T-helper 22 cell (primary cell): ENCODE measurements around the gene BCAS3.

ENCODE experiments used
- DNase-seq: peaks from one replicate; pipeline ENCODE4 v3.0.0-alpha.2; 2020; ENCODE audit warnings: low read depth

The BCAS3 gene

DNA sequence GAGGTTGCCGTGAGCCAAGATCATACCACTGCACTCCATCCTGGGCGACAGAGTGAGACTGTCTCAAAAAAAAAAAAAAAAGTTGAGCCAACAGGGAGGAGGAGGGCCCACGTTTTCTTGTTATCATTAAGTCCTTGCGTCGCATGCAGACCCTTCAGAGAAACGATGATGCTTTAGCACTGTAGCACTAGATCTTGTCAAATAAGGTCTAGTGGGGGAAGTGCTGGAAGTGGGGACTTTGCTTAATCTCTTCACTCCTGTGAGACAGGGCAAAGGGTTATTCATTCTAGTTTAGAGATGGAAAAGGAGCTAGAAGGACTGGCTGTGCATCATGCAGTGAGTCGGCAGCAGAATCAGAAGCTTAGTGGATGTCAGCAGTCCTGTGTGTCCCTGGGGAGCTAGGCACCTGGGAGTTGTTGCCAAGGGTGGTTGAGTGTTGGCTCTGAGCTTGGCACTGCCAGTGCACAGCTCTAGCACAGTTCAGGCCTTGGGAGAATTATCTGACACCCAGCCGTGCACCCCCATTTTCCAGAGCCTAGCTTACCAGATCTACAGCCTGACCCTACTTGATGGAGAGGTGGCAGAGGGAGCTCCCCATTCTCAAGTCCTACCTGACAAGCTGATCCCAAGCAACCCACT lies 688.5 kb downstream of the BCAS3 start:
- no peak for DNase-seq

DNA sequence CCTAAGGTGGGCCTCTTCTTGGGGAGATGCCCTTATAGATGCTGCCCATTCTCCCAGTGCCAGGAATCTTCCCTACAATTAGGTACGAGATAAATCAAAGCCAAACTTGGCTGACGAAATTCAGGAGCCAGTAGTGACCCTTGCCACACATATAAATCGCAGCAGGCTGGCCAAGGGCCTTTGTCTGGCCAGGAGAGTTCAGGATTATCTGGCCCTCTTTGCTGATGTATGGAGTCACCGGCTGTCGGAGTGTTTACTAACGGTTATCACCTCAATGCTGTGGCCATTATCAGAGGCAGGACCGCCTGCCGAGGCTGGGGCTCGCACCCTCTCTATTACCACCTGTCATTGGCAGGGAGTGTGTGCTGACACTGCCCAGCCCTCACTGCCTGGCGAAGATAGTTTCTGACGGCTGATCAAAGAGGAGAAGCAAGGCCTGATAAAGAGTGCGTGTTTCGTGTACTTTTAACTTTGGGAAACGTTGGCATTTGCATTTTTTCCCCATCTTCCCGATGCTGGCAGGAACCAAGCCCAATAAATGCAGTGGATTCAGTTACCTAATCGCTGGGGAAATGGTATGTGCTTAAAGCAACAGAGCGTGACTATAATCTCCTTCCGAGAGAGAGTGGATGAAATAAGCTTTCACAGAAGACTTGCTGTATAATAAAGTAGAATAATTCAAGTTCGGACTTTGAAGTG lies 689.2 kb downstream of the BCAS3 start:
- DNase-seq = no peak

GRCh38 chr17:61368049-61368831 lies 690.6 kb downstream of the BCAS3 start:
- DNase-seq = no peak

GRCh38 chr17:61368832-61369450 lies 691.3 kb downstream of the BCAS3 start:
- DNase-seq = no peak

- no peak for DNase-seq
Observed at GRCh38 chr17:61369751-61370150, 692.1 kb downstream of the BCAS3 start.

DNA sequence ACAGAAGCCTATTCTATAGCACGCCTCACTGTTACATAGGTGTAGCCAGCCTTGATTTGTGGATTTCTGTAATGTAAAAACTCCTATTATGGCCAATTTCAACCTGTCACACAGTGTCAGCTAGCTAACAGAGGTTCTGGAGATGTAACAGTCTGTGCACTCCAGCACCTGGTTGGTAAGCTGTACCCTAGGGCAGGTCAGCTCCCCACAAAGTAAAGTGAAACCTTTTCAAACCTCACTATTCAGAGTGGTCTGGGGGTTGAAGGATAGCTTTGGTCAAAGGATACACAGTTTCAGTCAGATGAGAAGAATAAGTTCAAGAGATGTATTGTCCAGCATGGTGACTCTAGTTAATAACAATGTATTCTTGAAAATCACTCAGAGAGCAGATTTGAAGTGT lies 693.5 kb downstream of the BCAS3 start:
- DNase-seq = no peak

GRCh38 chr17:61371606-61372005 lies 694.0 kb downstream of the BCAS3 start:
- DNase-seq = no peak

DNA sequence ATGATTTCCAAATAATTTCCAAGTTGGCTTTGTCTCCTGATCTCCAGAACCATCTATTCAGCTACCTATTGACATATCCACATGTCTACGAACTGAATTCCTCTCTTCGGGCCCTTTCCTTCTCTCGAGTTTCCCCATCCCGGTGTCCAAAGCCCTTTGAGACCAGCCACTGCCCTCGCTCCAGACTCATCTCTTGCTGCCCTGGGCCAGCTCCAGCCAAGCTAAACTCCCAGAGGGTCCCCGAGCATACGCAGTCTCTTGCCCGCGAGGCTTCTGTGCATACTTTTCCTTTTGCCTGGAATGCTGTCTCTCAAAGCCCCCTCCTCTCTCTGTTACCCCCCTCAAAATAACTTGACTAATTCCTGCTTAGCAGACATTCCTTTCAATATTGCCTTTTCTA lies 694.8 kb downstream of the BCAS3 start:
- DNase-seq = no peak

DNA sequence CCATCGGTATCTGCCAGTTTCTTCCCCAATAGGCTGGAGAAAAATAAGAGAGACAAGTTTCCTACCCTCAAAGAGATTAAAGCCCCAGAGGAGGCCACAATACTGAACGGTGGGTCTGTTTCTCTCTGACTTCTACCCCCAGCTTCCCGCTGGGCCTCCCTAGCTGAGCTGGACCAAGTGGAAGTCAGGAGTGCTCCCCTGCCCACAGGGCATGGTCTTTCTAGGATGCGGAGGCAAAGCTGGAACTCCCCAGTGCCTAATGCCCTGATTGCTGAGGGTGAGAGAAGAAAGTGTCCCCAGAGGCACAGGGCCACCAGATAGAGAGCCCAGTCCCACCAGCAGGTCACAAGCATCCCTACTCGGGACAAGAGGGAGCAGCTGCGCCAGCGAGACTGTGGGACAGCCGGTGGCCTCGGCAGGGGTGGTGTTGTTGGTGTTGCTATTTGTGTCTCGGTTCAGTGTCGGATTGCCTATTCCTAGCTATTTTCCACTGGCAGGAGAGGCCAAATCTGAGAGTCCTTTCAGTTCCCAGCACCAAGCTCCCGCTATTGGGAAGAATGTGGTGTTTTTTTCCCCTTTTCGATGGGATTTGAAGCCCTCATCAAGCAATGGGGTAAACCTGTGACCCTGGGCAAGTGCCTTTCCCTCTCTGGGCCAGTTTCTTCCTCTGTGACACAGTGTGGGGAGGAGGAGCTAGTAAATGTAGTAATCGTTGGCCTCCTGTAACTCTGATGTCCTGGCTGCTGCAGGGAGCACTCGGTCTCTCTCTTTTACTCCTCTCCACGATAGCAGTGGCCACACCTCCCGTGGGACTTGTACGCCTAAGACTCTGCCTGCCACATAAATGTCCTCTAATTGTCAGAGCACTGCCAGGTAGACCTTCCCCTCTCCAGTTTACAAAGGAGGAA lies 699.5 kb downstream of the BCAS3 start:
- no peak for DNase-seq

DNA sequence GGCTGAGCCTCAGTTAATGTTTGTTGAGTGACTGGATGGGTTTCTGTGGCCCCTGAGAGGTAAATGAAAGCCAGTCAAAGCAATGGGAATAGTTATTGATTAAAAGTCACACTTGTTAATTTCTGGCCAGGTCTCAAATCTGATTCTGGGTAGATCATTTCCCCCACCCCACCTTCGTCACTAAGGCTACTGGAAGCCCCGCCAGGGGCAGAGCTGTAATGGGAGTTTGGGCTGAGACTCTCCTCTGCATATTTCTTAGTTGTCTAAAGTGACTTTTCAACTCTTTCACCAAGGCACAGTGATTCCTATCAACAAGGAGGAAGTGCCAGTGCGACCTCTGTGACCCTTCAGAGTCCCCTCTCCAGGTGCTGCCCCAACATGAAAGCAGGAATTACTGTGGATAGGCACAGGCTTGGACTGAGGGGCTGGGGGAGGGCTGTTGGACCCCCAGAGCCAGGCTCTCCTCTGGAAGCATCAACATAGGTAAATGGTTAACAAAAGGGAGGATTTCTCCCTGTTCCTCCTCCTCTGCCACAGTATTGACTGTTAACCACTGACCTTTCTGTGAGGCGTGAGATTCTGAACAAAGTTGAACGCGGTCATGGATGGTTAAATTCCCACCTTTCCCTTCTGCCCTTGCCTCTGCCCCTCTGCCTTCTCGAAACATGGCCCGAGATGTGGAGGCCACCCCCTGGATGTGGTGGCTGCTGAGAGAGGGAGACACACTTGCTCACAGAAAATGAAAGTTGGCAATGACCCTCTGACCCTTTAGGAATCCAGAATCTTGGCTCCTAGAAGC lies 701.2 kb downstream of the BCAS3 start:
- no peak for DNase-seq

GRCh38 chr17:61379457-61380216 lies 702.0 kb downstream of the BCAS3 start:
- no peak for DNase-seq

GRCh38 chr17:61380217-61380835 lies 702.7 kb downstream of the BCAS3 start:
- no peak for DNase-seq

DNA sequence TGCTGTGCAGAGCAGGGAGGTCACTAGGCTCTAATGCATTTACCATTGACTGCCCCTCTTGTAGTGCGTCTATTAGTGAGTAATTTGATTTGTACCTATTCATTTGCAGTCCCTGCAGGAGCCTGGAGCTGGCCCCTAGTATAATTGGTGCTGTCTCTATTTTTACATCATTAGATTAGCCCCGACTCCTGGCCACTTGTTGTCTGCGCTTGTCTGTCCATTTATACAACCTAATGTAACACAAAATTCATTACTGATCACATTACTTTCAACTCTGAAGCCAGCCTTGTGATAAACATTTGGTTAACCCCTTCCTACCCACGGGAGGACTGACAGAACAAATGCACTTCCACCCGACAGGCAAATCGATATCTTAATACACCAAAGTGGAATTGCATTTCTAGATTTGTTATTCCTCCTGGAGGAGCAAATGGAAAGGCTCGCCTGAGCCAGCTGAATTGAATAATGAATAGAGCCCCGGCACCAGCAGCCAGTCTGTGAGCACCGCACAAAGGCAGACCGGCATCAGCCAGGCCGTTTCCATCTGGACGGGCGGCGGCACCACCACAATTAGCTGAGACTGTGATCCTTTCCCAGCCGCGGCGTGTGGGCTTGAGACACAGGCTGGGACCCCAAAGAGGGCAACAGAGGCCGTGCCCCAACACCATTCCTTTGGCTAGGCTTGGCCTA lies 703.3 kb downstream of the BCAS3 start:
- DNase-seq = no peak

DNA sequence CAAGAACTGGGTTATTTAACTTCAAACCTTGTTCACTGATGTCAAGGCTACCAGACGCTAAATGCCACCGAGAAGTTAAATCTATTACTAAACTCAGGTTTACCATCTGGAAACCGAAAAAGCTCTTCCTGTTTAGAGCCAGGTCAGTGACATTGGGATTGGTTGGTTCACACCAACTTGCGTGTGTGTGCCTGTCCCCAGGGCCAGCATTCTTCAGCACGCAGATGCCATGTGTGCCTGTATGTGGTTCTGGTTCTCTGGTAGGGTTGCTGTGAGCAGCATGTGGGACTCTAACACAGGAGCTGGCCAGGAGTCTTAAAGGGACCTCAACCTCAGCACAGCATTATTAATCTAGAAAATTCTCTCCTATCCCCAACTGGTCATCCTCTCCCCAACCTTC lies 703.9 kb downstream of the BCAS3 start:
- no peak for DNase-seq

- no peak for DNase-seq
Observed at GRCh38 chr17:61382796-61383688, 705.4 kb downstream of the BCAS3 start.

DNA sequence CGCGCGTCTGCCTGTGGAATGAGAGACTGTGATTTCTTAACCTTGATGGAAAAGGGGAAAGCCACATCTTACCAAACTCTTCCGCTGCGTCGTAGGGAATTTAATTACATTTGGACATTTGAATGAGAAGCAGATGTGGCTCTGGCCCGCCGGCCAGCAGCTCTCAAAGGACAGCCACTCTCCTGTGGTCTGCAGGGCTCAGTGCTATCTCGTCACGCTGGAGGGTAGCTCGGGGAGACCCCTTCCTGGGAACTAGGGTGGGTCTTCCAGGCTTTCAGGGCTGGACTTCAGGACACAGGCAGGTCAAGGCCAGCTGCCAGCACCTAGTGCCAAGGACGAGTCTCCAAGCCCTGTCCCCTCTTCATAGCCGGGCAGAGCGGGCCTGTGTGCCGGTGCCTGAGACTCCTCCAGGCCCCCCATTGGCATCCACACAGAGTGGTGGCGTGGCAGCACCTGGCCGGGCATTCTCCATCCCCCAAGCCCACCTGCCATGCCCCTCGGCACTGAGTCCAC lies 706.1 kb downstream of the BCAS3 start:
- DNase-seq = no peak

GRCh38 chr17:61384354-61384691 lies 706.7 kb downstream of the BCAS3 start:
- no peak for DNase-seq
